Measurements from ENCODE around the gene RNF11. TPM values are rescaled to one million over a fixed set of nuclear protein-coding genes. Genes with fewer than 3 reads are reported as not detected.

RNF11 gene
- total and polyA plus RNA-seq, 2 of the 8 experiments (the other 6 are each of a cell fraction or from before 2014, with no cell fraction given) = 49.6 to 54.2 TPM

GRCh38 chr1:51253691-51254090 lies 17.6 kb downstream of the RNF11 start:
- Histone ChIP-seq H3K27ac (ENCODE audit: low read depth, low read length) (no peak overlapping the region), H3K18ac (ENCODE audit: extremely low read depth, low read length) (no peak overlapping the region), H3K79me1 (ENCODE audit: low read depth, low read length) (peaks cover 7% of the 10 kb centered on the region), H3K79me2 (ENCODE audit: control insufficient read depth in 1 of 2, insufficient read depth in 2 of 2, low read length in 2 of 2) (peaks cover 0 to 72% of the 10 kb centered on the region in 2 experiments; a peak in 2 of 4 replicates), H4K20me1 (replicated peaks in 1 of 2; ENCODE audit: control insufficient read depth in 1 of 2, insufficient read depth in 2 of 2, low read length in 2 of 2) (peaks cover 2 to 4% of the 10 kb centered on the region in 2 experiments), H3K4ac (replicated peaks; ENCODE audit: insufficient read length, low read depth, low read length) (no peak overlapping the region), H3K9me3 (ENCODE audit: insufficient read depth in 2 of 2, low read depth in 1 of 2, low read length in 1 of 2) (no peaks in the 10 kb centered on the region), H3K4me3 (ENCODE audit: extremely low read depth in 1 of 4, insufficient read depth in 2 of 4, low read depth in 3 of 4, low read length in 4 of 4) (no peak overlapping the region), H4K91ac (replicated peaks; ENCODE audit: insufficient read length, low read length) (no peak overlapping the region), H2BK12ac (ENCODE audit: low read depth, low read length) (no peak overlapping the region), H4K5ac (ENCODE audit: insufficient read length, low read depth, low read length) (no peak overlapping the region), H3K23me2 (ENCODE audit: low read depth, low read length) (no peaks in the 10 kb centered on the region), H3K9ac (replicated peaks in 1 of 4; ENCODE audit: extremely low read depth in 1 of 4, low read depth in 3 of 4, low read length in 3 of 4) (no peak overlapping the region), H3K14ac (ENCODE audit: insufficient read length) (no peak overlapping the region), H3K4me2 (ENCODE audit: insufficient read depth in 1 of 2, low read depth in 2 of 2, low read length in 2 of 2) (no peak overlapping the region), H3K36me3 (ENCODE audit: control insufficient read depth in 2 of 4, insufficient read depth in 4 of 4, low read length in 3 of 4) (no peaks in the 10 kb centered on the region), H2BK15ac (ENCODE audit: low read length) (no peak overlapping the region), H3K27me3 (replicated peaks in 1 of 4; ENCODE audit: control insufficient read depth in 3 of 4, extremely low read depth in 1 of 4, insufficient read depth in 3 of 4, low read length in 3 of 4) (no peaks in the 10 kb centered on the region), H2AFZ (ENCODE audit: low read length) (no peak overlapping the region), H2BK20ac (ENCODE audit: low read length) (no peak overlapping the region), H3K23ac (ENCODE audit: insufficient read length) (no peak overlapping the region), H2BK5ac (ENCODE audit: low read depth, low read length) (no peak overlapping the region), H2AK5ac (ENCODE audit: low read depth, low read length) (no peak overlapping the region), H3K56ac (replicated peaks; ENCODE audit: insufficient read length, low read depth, low read length) (no peak overlapping the region), H4K8ac (ENCODE audit: extremely low read depth, insufficient read depth, low read length) (no peak overlapping the region), H3K4me1 (replicated peaks in 1 of 4; ENCODE audit: control insufficient read depth in 3 of 4, insufficient read depth in 4 of 4, low read length in 3 of 4) (no peaks in the 10 kb centered on the region), H2BK120ac (replicated peaks; ENCODE audit: low read depth, low read length) (no peak overlapping the region)
- no peak for TF ChIP-seq PHF8 (conservative IDR thresholded peaks at IDR 0.05; ENCODE audit: low read depth, low read length)
- no peak for TF ChIP-seq YY1 (IDR thresholded peaks at IDR 0.05; ENCODE audit: low read depth, low read length)
- TF ChIP-seq BRCA1 (IDR thresholded peaks at IDR 0.05; ENCODE audit: low read depth, low read length) = no peak
- no peak for TF ChIP-seq GTF2F1 (IDR thresholded peaks at IDR 0.05; ENCODE audit: borderline replicate concordance, low read depth, low read length)
- TF ChIP-seq FOSL1 (IDR thresholded peaks at IDR 0.05; ENCODE audit: insufficient read depth, low read depth, low read length) = no peak
- no peak for TF ChIP-seq ASH2L (IDR thresholded peaks at IDR 0.05; ENCODE audit: low read length)
- TF ChIP-seq E2F6 (IDR thresholded peaks at IDR 0.05) = no peak
- TF ChIP-seq MAX (IDR thresholded peaks at IDR 0.05) = no peak
- TF ChIP-seq POLR2A (IDR thresholded peaks at IDR 0.05; ENCODE audit: control extremely low read depth in 1 of 2, low read depth in 2 of 2, low read length in 2 of 2) = no peak
- no peak for TF ChIP-seq CREB1 (IDR thresholded peaks at IDR 0.05)
- no peak for TF ChIP-seq CHD1 (IDR thresholded peaks at IDR 0.05; ENCODE audit: low read depth, low read length)
- TF ChIP-seq HDAC6 (IDR thresholded peaks at IDR 0.05; ENCODE audit: low read depth, low read length) = no peak
- TF ChIP-seq NRF1 (IDR thresholded peaks at IDR 0.05; ENCODE audit: low read depth, low read length) = no peak
- no peak for TF ChIP-seq BACH1 (IDR thresholded peaks at IDR 0.05; ENCODE audit: low read length)
- no peak for TF ChIP-seq RXRA (IDR thresholded peaks at IDR 0.05; ENCODE audit: insufficient read depth, low read depth, low read length)
- ChIA-PET POLR2A (ENCODE audit: partially characterized antibody) (interaction anchor here (1.5 to 1.6 kb wide), 2 partner anchors 12 to 17 kb away, joined by 4 to 5 read pairs; no protein-coding TSS in a partner anchor), CTCF (ENCODE audit: partially characterized antibody) (interaction anchor here (1.0 kb wide), 1 partner anchor 17 kb away, joined by 3 read pairs; the partner anchor contains the start of gene RNF11)
- FAIRE-seq (no peak), DNase-seq (ENCODE audit: low read depth in 1 of 2, low spot score in 2 of 2) (no peak)
- 94% methylated on average over 5 of the region's 5 CpGs; no CpG with 5 or more reads in 1 of the 2 experiments for WGBS, 2 experiments (ENCODE audit: extremely low coverage in 1 of 2, insufficient coverage in 1 of 2, insufficient read length in 1 of 2, insufficient replicate concordance in 2 of 2, low coverage in 1 of 2, low lambda C conversion rate in 2 of 2, missing lambda C conversion rate in 1 of 2)
